DOHH2 (cell line): Measurements from ENCODE around the gene CAMSAP1.

Experiments used
- H3F3A ChIP-seq: fragments of 200-600 bp; sonication (generic), shearing (Covaris generic); 2 replicates; pipeline ENCODE4 v1.6.0; 2016; ENCODE audit warnings: antibody characterized with exemption, mild to moderate bottlenecking; ENCODE audit not compliant: control insufficient read depth, insufficient read depth
- H3K27ac ChIP-seq: fragments of 200-600 bp; sonication (generic); 2 replicates; pipeline ENCODE4 v1.5.1; 2014; ENCODE audit warnings: low read depth, mild to moderate bottlenecking, low read length, moderate library complexity
- H3K27me3 ChIP-seq: fragments of 200-600 bp; sonication (generic); 2 replicates; pipeline ENCODE4 v1.6.1; 2014; ENCODE audit warnings: mild to moderate bottlenecking, low read length, mixed read lengths; ENCODE audit not compliant: control insufficient read depth
- H3K36me3 ChIP-seq: fragments of 200-600 bp; sonication (generic); 2 replicates; pipeline ENCODE4 v1.6.1; 2014; ENCODE audit warnings: mild to moderate bottlenecking, low read length, moderate library complexity, mixed read lengths; ENCODE audit not compliant: control insufficient read depth
- H3K4me1 ChIP-seq: fragments of 200-600 bp; sonication (generic); 2 replicates; pipeline ENCODE4 v1.6.1; 2014; ENCODE audit warnings: mild to moderate bottlenecking, low read length, mixed read lengths; ENCODE audit not compliant: control insufficient read depth
- H3K4me2 ChIP-seq: fragments of 200-600 bp; sonication (generic); 2 replicates; pipeline ENCODE4 v1.6.0; 2014; ENCODE audit warnings: mild to moderate bottlenecking, low read length, moderate library complexity
- H3K4me3 ChIP-seq: fragments of 200-600 bp; sonication (generic); 2 replicates; pipeline ENCODE4 v1.5.1; 2014; ENCODE audit warnings: mild to moderate bottlenecking, low read length, mixed read lengths
- H3K79me2 ChIP-seq: fragments of 200-600 bp; sonication (generic); 2 replicates; pipeline ENCODE4 v1.6.1; 2014; ENCODE audit warnings: mild to moderate bottlenecking, low read length, mixed read lengths; ENCODE audit not compliant: control insufficient read depth
- H3K9me2 ChIP-seq: fragments of 200-600 bp; sonication (generic); replicated peaks from 2 replicates; pipeline ENCODE4 v1.6.1; 2014; ENCODE audit warnings: mild to moderate bottlenecking, low read length, mixed read lengths; ENCODE audit not compliant: control insufficient read depth
- H3K9me3 ChIP-seq: fragments of 200-600 bp; sonication (generic); 2 replicates; pipeline ENCODE4 v1.6.1; 2014; ENCODE audit warnings: antibody characterized with exemption, low read length, mixed read lengths; ENCODE audit not compliant: control insufficient read depth, insufficient read depth
- H4K20me1 ChIP-seq: fragments of 200-600 bp; sonication (generic); 2 replicates; pipeline ENCODE4 v1.6.0; 2014; ENCODE audit warnings: low read depth, mild to moderate bottlenecking, antibody characterized with exemption, low read length, moderate library complexity; ENCODE audit not compliant: control insufficient read depth, insufficient read depth
- EZH2phosphoT487 ChIP-seq: fragments of 200-600 bp; sonication (generic); IDR thresholded peaks from 2 replicates; pipeline ENCODE4 v1.6.1; 2017; ENCODE audit warnings: borderline replicate concordance, mild to moderate bottlenecking, antibody characterized with exemption, low read length, moderate library complexity, mixed read lengths
- TF ChIP-seq, protein P1 (sequence below): fragments of 200-600 bp; sonication (generic); IDR thresholded peaks from one replicate; pipeline ENCODE4 v1.5.1; 2014; ENCODE audit warnings: antibody characterized with exemption, mild to moderate bottlenecking, low read depth, low read length; ENCODE audit not compliant: poor library complexity, severe bottlenecking

The CAMSAP1 gene

GRCh38 chr9:135785013-135785575, 122.3 kb downstream of the CAMSAP1 start:
- Histone ChIP-seq H3K4me3 (no peak overlapping the region), H3K36me3 (no peaks in the 10 kb centered on the region), H4K20me1 (no peaks in the 10 kb centered on the region), H3K27me3 (no peaks in the 10 kb centered on the region), H3F3A (no peaks in the 10 kb centered on the region), H3K9me3 (no peaks in the 10 kb centered on the region), H3K79me2 (no peaks in the 10 kb centered on the region), H3K9me2 (no peaks in the 10 kb centered on the region), H3K4me2 (no peak overlapping the region), H3K27ac (no peak overlapping the region), H3K4me1 (no peaks in the 10 kb centered on the region)
- TF ChIP-seq EZH2phosphoT487: no peak
- TF ChIP-seq, protein P1, sequence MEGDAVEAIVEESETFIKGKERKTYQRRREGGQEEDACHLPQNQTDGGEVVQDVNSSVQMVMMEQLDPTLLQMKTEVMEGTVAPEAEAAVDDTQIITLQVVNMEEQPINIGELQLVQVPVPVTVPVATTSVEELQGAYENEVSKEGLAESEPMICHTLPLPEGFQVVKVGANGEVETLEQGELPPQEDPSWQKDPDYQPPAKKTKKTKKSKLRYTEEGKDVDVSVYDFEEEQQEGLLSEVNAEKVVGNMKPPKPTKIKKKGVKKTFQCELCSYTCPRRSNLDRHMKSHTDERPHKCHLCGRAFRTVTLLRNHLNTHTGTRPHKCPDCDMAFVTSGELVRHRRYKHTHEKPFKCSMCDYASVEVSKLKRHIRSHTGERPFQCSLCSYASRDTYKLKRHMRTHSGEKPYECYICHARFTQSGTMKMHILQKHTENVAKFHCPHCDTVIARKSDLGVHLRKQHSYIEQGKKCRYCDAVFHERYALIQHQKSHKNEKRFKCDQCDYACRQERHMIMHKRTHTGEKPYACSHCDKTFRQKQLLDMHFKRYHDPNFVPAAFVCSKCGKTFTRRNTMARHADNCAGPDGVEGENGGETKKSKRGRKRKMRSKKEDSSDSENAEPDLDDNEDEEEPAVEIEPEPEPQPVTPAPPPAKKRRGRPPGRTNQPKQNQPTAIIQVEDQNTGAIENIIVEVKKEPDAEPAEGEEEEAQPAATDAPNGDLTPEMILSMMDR: no peak

GRCh38 chr9:135783540-135784245, 123.7 kb downstream of the CAMSAP1 start:
- Histone ChIP-seq H3K9me3 (no peaks in the 10 kb centered on the region), H3K79me2 (no peaks in the 10 kb centered on the region), H3K4me2 (no peak overlapping the region), H3F3A (no peaks in the 10 kb centered on the region), H3K27me3 (no peaks in the 10 kb centered on the region), H3K4me1 (no peaks in the 10 kb centered on the region), H3K36me3 (no peaks in the 10 kb centered on the region), H4K20me1 (no peaks in the 10 kb centered on the region), H3K9me2 (no peaks in the 10 kb centered on the region), H3K4me3 (no peak overlapping the region), H3K27ac (no peak overlapping the region)
- no peak for TF ChIP-seq EZH2phosphoT487
- TF ChIP-seq, protein P1: no peak

GRCh38 chr9:135782946-135783345, 124.4 kb downstream of the CAMSAP1 start:
- Histone ChIP-seq H4K20me1 (no peaks in the 10 kb centered on the region), H3K27me3 (no peaks in the 10 kb centered on the region), H3F3A (no peaks in the 10 kb centered on the region), H3K27ac (no peak overlapping the region), H3K79me2 (no peaks in the 10 kb centered on the region), H3K4me3 (no peak overlapping the region), H3K9me2 (no peaks in the 10 kb centered on the region), H3K4me2 (no peak overlapping the region), H3K4me1 (no peaks in the 10 kb centered on the region), H3K9me3 (no peaks in the 10 kb centered on the region), H3K36me3 (no peaks in the 10 kb centered on the region)
- no peak for TF ChIP-seq EZH2phosphoT487

DNA sequence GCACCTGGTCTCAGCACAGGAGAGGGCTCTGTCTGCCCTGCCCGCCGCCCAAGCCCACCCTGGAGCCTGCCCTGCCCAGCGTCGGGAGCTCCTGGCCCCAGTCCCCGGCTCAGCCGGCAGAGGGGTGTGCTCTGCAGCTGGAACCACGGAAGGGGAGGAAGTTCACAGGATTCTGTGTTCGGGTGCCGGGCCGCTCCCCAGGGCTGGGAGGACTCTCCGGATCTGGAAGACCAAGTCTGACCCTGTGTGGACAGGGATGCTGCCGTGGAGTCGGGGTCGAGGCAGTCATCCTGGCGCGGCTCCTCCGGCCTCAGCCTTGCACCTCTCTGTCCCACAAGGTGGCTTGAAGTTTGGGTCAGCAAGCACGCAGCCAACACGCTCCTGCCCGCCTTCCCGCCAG, 126.7 kb downstream of the CAMSAP1 start:
- no peaks in the 10 kb centered on the region for H3K9me3 ChIP-seq
- no peaks in the 10 kb centered on the region for H3K27me3 ChIP-seq
- H3K4me1 ChIP-seq: no peaks in the 10 kb centered on the region
- no peaks in the 10 kb centered on the region for H3K36me3 ChIP-seq
- no peaks in the 10 kb centered on the region for H4K20me1 ChIP-seq
- no peak overlapping the region for H3K4me2 ChIP-seq
- TF ChIP-seq, protein P1: no peak
- TF ChIP-seq EZH2phosphoT487: no peak
- H3K9me2 ChIP-seq: no peaks in the 10 kb centered on the region
- no peak overlapping the region for H3K27ac ChIP-seq
- no peaks in the 10 kb centered on the region for H3K79me2 ChIP-seq
- no peaks in the 10 kb centered on the region for H3F3A ChIP-seq
- H3K4me3 ChIP-seq: no peak overlapping the region
